ENCODE data around the gene ZNF33B. TPM values are rescaled to one million over a fixed set of nuclear protein-coding genes. Genes with fewer than 3 reads are reported as not detected.
"Not testable (repeated sequence)": the region's sequence is repeated elsewhere in the genome, so short reads cannot be mapped to it uniquely, and the experiment has no call there.

ZNF33B gene
- total RNA-seq = 10 to 100 TPM in 1 of 4 donors, 1 to 10 TPM in 3; 5.1 to 10.6 (median 6.6) TPM
- 1 to 10 TPM; 2.2 to 4.6 (median 2.6) TPM for polyA plus RNA-seq
- long read RNA-seq, donor 1, partial matches to known transcripts = 0 of 7 reads
- long read RNA-seq, donor 1, other reads (novel, unspliced or antisense) = 7 of 7 reads
- long read RNA-seq, donor 2, partial matches to known transcripts = 7 of 13 reads
- long read RNA-seq, donor 2, other reads (novel, unspliced or antisense) = 5 of 13 reads

DNA sequence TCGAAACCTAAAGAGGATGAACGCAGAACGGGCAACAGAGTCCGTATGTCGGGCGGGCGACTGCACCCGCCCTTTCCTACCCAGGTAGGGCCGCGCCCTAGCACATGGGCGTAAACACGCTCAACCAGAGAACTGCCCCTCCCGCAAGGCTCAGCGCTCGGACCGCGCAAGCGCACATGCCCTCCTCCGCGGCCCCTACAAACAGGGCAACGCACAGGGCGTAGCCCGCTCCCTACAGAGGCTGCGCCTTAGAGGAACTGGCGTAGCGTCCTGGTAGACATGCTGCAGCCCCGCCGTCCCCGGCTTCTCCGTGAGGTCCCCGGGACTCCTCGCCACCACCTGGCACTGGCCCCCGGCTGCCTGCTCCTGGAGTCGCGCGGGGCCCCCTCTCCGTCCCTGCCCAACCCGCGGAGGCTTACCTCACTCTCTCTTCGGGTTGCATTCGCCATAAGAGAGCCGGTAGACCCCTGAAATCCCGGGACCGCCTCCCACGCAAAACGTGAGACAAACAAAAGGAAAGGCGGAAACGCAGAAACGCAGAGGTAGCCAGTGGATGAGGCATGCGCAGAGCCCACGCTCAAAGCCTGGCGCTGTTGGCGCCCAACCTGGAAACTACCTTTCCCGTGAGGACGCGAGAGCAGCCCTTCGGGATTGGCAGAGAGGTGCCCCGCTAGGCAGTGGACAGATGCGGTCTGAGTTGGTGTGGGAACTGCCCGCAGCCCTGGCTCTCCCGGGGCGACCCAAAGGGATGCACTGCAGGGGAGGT is at the start of gene ZNF33B:
ZNF33B (minus strand) TSS at position 516 of the 766 bp plus-strand sequence. CDS start 1,642 bp downstream, outside the sequence.
- H3K4me3 ChIP-seq = peak within 1 kb of the TSS; percentile 93
- DNase-seq = peak; percentile 91 to 97
- peak; percentile 97 to 99 (median 98) for ATAC-seq
- H3K36me3 ChIP-seq (ENCODE audit: insufficient read depth in 1 of 2, low read depth in 1 of 2) = peaks cover 0 to 3% of the 10 kb centered on the region in 2 donors
- H3K27me3 ChIP-seq (ENCODE audit: insufficient read depth in 3 of 3, low read length in 2 of 3) = no peaks in the 10 kb centered on the region
- TF ChIP-seq, protein P1, sequence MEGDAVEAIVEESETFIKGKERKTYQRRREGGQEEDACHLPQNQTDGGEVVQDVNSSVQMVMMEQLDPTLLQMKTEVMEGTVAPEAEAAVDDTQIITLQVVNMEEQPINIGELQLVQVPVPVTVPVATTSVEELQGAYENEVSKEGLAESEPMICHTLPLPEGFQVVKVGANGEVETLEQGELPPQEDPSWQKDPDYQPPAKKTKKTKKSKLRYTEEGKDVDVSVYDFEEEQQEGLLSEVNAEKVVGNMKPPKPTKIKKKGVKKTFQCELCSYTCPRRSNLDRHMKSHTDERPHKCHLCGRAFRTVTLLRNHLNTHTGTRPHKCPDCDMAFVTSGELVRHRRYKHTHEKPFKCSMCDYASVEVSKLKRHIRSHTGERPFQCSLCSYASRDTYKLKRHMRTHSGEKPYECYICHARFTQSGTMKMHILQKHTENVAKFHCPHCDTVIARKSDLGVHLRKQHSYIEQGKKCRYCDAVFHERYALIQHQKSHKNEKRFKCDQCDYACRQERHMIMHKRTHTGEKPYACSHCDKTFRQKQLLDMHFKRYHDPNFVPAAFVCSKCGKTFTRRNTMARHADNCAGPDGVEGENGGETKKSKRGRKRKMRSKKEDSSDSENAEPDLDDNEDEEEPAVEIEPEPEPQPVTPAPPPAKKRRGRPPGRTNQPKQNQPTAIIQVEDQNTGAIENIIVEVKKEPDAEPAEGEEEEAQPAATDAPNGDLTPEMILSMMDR (IDR thresholded peaks at IDR 0.05) = no peak
- intact Hi-C loops (cut with DNase I) = loop anchor here (5.0 kb wide), 2 partner anchors 86 to 144 kb away; partner anchors contain the start of gene BMS1 (in 1 of the 2)
- H3K9me3 ChIP-seq = no peaks in the 10 kb centered on the region
- WGBS, 3 donors = 1% methylated on average over 52 to 62 of the region's 62 CpGs
- H3K27ac ChIP-seq = peak within 1 kb of the TSS; percentile 89
- peaks cover 9% of the 10 kb centered on the region for H3K4me1 ChIP-seq

- intact Hi-C loops (cut with DNase I) = no loop called here
- H3K36me3 ChIP-seq (ENCODE audit: insufficient read depth in 1 of 2, low read depth in 1 of 2) = no peaks in the 10 kb centered on the region
- WGBS, 3 donors = 75 to 86% (median 79%) methylated on average over 2 of the region's 2 CpGs
- TF ChIP-seq, protein P1 (IDR thresholded peaks at IDR 0.05) = no peak
- H3K9me3 ChIP-seq = no peaks in the 10 kb centered on the region
- ATAC-seq = no peak
- H3K4me1 ChIP-seq = no peaks in the 10 kb centered on the region
- no peak for DNase-seq
- H3K4me3 ChIP-seq = no peak overlapping the region
- H3K27me3 ChIP-seq (ENCODE audit: insufficient read depth in 3 of 3, low read length in 2 of 3) = no peaks in the 10 kb centered on the region
- H3K27ac ChIP-seq = no peak overlapping the region
Measured at GRCh38 chr10:42684517-42684916, 46.1 kb upstream of the ZNF33B start.

GRCh38 chr10:42680267-42680666 is 41.9 kb upstream of the ZNF33B start:
- TF ChIP-seq, protein P1 (IDR thresholded peaks at IDR 0.05) = no peak
- no peaks in the 10 kb centered on the region for H3K9me3 ChIP-seq
- no peaks in the 10 kb centered on the region for H3K4me1 ChIP-seq
- intact Hi-C loops (cut with DNase I) = no loop called here
- H3K27ac ChIP-seq = no peak overlapping the region
- DNase-seq (no peak), ATAC-seq (no peak)
- 80 to 86% (median 82%) methylated on average over 1 of the region's 1 CpG for WGBS, 3 donors
- H3K36me3 ChIP-seq (ENCODE audit: insufficient read depth in 1 of 2, low read depth in 1 of 2) = no peaks in the 10 kb centered on the region
- no peak overlapping the region for H3K4me3 ChIP-seq
- H3K27me3 ChIP-seq (ENCODE audit: insufficient read depth in 3 of 3, low read length in 2 of 3) = no peaks in the 10 kb centered on the region

DNA sequence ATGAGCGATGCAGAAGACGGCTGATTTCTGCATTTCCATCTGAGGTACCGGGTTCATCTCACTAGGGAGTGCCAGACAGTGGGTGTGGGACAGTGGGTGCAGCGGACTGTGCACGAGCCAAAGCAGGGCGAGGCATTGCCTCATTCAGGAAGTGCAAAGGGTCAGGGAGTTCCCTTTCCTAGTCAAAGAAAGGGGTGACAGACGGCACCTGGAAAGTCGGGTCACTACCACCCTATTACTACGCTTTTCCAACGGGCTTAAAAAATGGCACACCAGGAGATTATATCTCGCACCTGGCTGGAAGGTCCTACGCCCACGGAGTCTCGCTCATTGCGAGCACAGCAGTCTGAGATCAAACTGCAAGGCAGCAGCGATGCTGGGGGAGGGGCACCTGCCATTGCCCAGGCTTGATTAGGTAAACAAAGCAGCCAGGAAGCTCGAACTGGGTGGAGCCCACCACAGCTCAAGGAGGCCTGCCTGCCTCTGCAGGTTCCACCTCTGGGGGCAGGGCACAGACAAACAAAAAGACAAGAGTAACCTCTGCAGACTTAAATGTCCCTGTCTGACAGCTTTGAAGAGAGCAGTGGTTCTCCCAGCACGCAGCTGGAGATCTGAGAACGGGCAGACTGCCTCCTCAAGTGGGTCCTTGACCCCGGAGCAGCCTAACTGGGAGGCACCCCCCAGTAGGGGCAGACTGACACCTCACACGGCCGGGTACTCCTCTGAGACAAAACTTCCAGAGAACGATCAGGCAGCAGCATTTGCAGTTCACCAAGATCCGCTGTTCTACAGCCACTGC is 27.0 kb upstream of the ZNF33B start:
- DNase-seq; intact Hi-C loops (cut with DNase I): not testable (repeated sequence)
- WGBS, 3 donors = 81 to 83% (median 82%) methylated on average over 21 to 24 of the region's 24 CpGs

DNA sequence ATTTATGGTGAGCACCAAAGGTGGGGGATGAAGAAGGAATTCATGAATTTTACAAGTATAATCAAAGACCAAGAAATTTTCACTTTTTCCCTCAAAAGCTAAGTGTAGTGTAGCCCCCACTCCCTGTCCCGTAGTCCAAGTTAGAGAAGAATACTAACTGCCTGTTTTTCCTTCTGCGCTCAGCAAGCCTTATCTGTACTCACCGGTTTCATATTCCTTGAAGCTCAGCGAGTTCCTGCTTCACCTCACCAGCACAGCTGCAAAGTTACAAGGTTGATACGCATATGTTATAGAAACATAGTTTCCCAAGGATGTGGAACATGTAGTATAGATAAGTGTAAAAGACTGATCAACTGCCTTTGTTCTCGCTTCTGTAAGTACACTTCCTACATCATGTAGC is 16.0 kb upstream of the ZNF33B start:
- intact Hi-C loops (cut with DNase I) = no loop called here

More for the DNA sequence above, 27.0 kb upstream of the ZNF33B start:
- H3K27ac ChIP-seq; H3K9me3 ChIP-seq; H3K4me3 ChIP-seq; ATAC-seq; H3K27me3 ChIP-seq (ENCODE audit: insufficient read depth in 3 of 3, low read length in 2 of 3); H3K36me3 ChIP-seq (ENCODE audit: insufficient read depth in 1 of 2, low read depth in 1 of 2); H3K4me1 ChIP-seq: not testable (repeated sequence)

More for the DNA sequence above, 16.0 kb upstream of the ZNF33B start:
- DNase-seq = no peak
- TF ChIP-seq, protein P1 (IDR thresholded peaks at IDR 0.05) = no peak
- peaks cover 0 to 3% (median 0%) of the 10 kb centered on the region in 3 donors for H3K27me3 ChIP-seq (ENCODE audit: insufficient read depth in 3 of 3, low read length in 2 of 3)
- H3K36me3 ChIP-seq (ENCODE audit: insufficient read depth in 1 of 2, low read depth in 1 of 2) = no peaks in the 10 kb centered on the region
- 87 to 89% (median 89%) methylated on average over 6 of the region's 6 CpGs for WGBS, 3 donors
- no peaks in the 10 kb centered on the region for H3K9me3 ChIP-seq
- no peak overlapping the region for H3K4me3 ChIP-seq
- H3K27ac ChIP-seq = no peak overlapping the region
- no peak for ATAC-seq
- no peaks in the 10 kb centered on the region for H3K4me1 ChIP-seq
